HepG2 (cell line): Measurements from ENCODE around the gene CUL7. TPM values are rescaled to one million over a fixed set of nuclear protein-coding genes. Genes with fewer than 3 reads are reported as not detected.

Source experiments
- ARID2 ChIP-seq: sonication (generic); formaldehyde crosslinking; IDR thresholded peaks from 2 replicates; pipeline ENCODE4 v1.8.1; 2022; ENCODE audit warnings: mild to moderate bottlenecking, missing genetic modification reagents, borderline replicate concordance
- ETV5 ChIP-seq: IDR thresholded peaks from 2 replicates; pipeline ENCODE4 v1.6.1; 2018; ENCODE audit warnings: missing biosample characterization, missing genetic modification reagents, inconsistent platforms, borderline replicate concordance
- MAZ ChIP-seq, 2 experiments: sonication (generic) in 1 of 2; formaldehyde crosslinking in 1 of 2; IDR thresholded peaks; 2 replicates each; pipeline versions ENCODE4 v1.5.0 to v1.6.1; 2012 to 2020; ENCODE audit warnings: low read depth in 2 of 2, mild to moderate bottlenecking in 2 of 2, borderline replicate concordance in 1 of 2, improper control_type of control experiment in 1 of 2, low read length in 1 of 2, missing genetic modification reagents in 1 of 2, moderate library complexity in 1 of 2
- PAWR ChIP-seq: sonication (generic); formaldehyde crosslinking; IDR thresholded peaks from 2 replicates; pipeline ENCODE4 v1.4.0; 2020; ENCODE audit warnings: missing genetic modification reagents, mild to moderate bottlenecking, borderline replicate concordance
- THAP11 ChIP-seq: IDR thresholded peaks from 2 replicates; pipeline ENCODE4 v1.6.1; 2016; ENCODE audit warnings: missing biosample characterization, missing genetic modification reagents
- ZEB1 ChIP-seq: IDR thresholded peaks from 2 replicates; pipeline ENCODE4 v1.6.1; 2012; ENCODE audit warnings: mild to moderate bottlenecking, low read depth, inconsistent platforms; ENCODE audit not compliant: insufficient replicate concordance
- ZNF225 ChIP-seq: sonication (generic); formaldehyde crosslinking; IDR thresholded peaks from 2 replicates; pipeline ENCODE4 v1.4.0; 2020; ENCODE audit warnings: mild to moderate bottlenecking, missing genetic modification reagents
- ZNF335 ChIP-seq: sonication (generic); formaldehyde crosslinking; IDR thresholded peaks from 2 replicates; pipeline ENCODE4 v1.4.0; 2020; ENCODE audit warnings: missing genetic modification reagents
- ZNF672 ChIP-seq: sonication (generic); formaldehyde crosslinking; IDR thresholded peaks from 2 replicates; pipeline ENCODE4 v1.8.1; 2022; ENCODE audit warnings: missing genetic modification reagents
- ZNF883 ChIP-seq: sonication (generic); formaldehyde crosslinking; IDR thresholded peaks from 2 replicates; pipeline ENCODE4 v1.5.1; 2020; ENCODE audit warnings: mild to moderate bottlenecking, missing genetic modification reagents; ENCODE audit errors: not compliant biosample characterization
- polyA plus RNA-seq, 8 experiments: library from polyadenylated mRNA; depleted of rRNA in 3 of 8; stranded (reverse) in 7 of 8; unstranded in 1 of 8; fragments of >200 nt; fragmentation: Illumina TruSeq in 4 of 8; extraction: Trizol in 4 of 8; gene quantifications; 2 replicates each; pipeline versions ENCODE4 v1.2.1 to v1.2.3, GENCODE V29; 2011 to 2016; ENCODE audit warnings: low read depth in 4 of 8, missing spikeins in 1 of 8, mixed read lengths in 1 of 8; ENCODE audit not compliant: insufficient read depth in 1 of 8
- total RNA-seq, 5 experiments: library from RNA; depleted of rRNA; stranded (reverse); fragments of >200 nt; fragmentation: Illumina TruSeq; extraction: Trizol; gene quantifications; 2 replicates each; pipeline ENCODE4 v1.2.3, GENCODE V29; 2016; ENCODE audit warnings: low read depth in 1 of 5
- TF ChIP-seq, protein P1 (sequence below): sonication (generic); formaldehyde crosslinking; IDR thresholded peaks from 2 replicates; pipeline ENCODE4 v1.4.0; 2020; ENCODE audit warnings: missing genetic modification reagents
- TF ChIP-seq, protein P2 (sequence below): sonication (generic); formaldehyde crosslinking; IDR thresholded peaks from 2 replicates; pipeline ENCODE4 v1.8.1; 2023; ENCODE audit warnings: mild to moderate bottlenecking, missing genetic modification reagents
- TF ChIP-seq, protein P3 (sequence below): sonication (generic); formaldehyde crosslinking; IDR thresholded peaks from 2 replicates; pipeline ENCODE4 v1.4.0; 2020; ENCODE audit warnings: low read depth, mild to moderate bottlenecking, missing genetic modification reagents
- TF ChIP-seq, protein P4 (sequence below): sonication (generic); formaldehyde crosslinking; conservative IDR thresholded peaks from 2 replicates; pipeline ENCODE4 v1.4.0; 2020; ENCODE audit warnings: missing genetic modification reagents

CUL7 gene
- total and polyA plus RNA-seq, 2 of the 13 experiments (the other 11 are each of a cell fraction or from before 2014, with no cell fraction given), result 32.0 to 60.7 TPM

DNA sequence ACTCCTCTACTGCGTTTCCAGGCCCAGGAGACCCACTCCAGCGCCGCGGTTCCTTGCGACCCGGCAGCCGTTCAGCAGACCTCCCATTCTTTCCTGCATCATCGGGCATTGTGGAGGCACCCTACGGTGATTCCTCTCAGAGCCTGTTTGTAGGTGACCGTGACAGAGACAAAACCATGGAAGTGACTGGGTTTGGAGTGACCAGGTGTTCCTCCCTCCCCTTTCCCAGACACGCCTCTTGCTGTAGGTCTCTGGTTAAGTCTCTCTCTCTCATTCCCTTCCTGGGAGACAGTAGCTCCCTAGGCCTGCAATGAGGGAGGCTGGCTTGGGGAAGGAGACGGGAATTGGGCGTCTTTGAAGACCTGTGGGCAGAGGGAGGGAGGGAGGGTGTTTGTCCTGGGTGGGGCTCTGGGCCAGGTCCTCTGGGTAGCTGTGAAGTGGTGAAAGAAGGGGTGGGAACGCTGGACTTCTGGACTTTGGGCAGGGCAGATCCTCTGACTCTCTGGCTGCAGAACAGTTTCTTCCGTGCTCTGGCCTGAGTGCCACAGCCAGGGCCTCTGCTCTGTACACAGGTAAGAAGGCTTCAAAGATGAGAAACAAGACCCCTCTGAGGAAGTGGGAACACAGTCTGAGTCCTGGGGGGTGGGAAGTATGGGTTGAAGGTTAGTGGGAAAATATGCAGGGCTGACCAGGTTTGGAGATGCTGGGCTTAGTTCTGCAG lies 6.5 kb upstream of the CUL7 start (continued):
- TF ChIP-seq, protein P1, sequence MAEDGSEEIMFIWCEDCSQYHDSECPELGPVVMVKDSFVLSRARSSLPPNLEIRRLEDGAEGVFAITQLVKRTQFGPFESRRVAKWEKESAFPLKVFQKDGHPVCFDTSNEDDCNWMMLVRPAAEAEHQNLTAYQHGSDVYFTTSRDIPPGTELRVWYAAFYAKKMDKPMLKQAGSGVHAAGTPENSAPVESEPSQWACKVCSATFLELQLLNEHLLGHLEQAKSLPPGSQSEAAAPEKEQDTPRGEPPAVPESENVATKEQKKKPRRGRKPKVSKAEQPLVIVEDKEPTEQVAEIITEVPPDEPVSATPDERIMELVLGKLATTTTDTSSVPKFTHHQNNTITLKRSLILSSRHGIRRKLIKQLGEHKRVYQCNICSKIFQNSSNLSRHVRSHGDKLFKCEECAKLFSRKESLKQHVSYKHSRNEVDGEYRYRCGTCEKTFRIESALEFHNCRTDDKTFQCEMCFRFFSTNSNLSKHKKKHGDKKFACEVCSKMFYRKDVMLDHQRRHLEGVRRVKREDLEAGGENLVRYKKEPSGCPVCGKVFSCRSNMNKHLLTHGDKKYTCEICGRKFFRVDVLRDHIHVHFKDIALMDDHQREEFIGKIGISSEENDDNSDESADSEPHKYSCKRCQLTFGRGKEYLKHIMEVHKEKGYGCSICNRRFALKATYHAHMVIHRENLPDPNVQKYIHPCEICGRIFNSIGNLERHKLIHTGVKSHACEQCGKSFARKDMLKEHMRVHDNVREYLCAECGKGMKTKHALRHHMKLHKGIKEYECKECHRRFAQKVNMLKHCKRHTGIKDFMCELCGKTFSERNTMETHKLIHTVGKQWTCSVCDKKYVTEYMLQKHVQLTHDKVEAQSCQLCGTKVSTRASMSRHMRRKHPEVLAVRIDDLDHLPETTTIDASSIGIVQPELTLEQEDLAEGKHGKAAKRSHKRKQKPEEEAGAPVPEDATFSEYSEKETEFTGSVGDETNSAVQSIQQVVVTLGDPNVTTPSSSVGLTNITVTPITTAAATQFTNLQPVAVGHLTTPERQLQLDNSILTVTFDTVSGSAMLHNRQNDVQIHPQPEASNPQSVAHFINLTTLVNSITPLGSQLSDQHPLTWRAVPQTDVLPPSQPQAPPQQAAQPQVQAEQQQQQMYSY (CRISPR knock-in tag), result no peak
- TF ChIP-seq ZEB1 (peak; percentile 49), ARID2 (CRISPR knock-in tag) (peak; percentile 64; the same call in 1 of the 2 replicates), ZNF335 (CRISPR knock-in tag) (no peak), ETV5 (peak; percentile 57; the same call in 1 of the 2 replicates), ZNF672 (CRISPR knock-in tag) (no peak), ZNF883 (CRISPR knock-in tag) (peak; percentile 83), THAP11 (CRISPR knock-in tag) (peak; percentile 19; the same call in 1 of the 2 replicates), PAWR (0 out of 2 replicates have a peak, but pooled peaks have one; percentile 44), ZNF225 (CRISPR knock-in tag) (peak; percentile 64; the same call in 1 of the 2 replicates), MAZ (IDR thresholded peaks at IDR 0.05; ENCODE audit: borderline replicate concordance, low read depth, low read length) (peak; percentile 17; the same call in 1 of the 2 replicates), MAZ (CRISPR knock-in tag; IDR thresholded peaks at IDR 0.05; ENCODE audit: low read depth) (peak; percentile 52; the same call in 1 of the 2 replicates)
- TF ChIP-seq, protein P2, sequence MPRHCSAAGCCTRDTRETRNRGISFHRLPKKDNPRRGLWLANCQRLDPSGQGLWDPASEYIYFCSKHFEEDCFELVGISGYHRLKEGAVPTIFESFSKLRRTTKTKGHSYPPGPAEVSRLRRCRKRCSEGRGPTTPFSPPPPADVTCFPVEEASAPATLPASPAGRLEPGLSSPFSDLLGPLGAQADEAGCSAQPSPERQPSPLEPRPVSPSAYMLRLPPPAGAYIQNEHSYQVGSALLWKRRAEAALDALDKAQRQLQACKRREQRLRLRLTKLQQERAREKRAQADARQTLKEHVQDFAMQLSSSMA (CRISPR knock-in tag), result 0 out of 2 replicates have a peak, but pooled peaks have one; percentile 0
- TF ChIP-seq, protein P3, sequence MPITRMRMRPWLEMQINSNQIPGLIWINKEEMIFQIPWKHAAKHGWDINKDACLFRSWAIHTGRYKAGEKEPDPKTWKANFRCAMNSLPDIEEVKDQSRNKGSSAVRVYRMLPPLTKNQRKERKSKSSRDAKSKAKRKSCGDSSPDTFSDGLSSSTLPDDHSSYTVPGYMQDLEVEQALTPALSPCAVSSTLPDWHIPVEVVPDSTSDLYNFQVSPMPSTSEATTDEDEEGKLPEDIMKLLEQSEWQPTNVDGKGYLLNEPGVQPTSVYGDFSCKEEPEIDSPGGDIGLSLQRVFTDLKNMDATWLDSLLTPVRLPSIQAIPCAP (CRISPR knock-in tag), result 0 out of 2 replicates have a peak, but pooled peaks have one; percentile 32
- TF ChIP-seq, protein P4, sequence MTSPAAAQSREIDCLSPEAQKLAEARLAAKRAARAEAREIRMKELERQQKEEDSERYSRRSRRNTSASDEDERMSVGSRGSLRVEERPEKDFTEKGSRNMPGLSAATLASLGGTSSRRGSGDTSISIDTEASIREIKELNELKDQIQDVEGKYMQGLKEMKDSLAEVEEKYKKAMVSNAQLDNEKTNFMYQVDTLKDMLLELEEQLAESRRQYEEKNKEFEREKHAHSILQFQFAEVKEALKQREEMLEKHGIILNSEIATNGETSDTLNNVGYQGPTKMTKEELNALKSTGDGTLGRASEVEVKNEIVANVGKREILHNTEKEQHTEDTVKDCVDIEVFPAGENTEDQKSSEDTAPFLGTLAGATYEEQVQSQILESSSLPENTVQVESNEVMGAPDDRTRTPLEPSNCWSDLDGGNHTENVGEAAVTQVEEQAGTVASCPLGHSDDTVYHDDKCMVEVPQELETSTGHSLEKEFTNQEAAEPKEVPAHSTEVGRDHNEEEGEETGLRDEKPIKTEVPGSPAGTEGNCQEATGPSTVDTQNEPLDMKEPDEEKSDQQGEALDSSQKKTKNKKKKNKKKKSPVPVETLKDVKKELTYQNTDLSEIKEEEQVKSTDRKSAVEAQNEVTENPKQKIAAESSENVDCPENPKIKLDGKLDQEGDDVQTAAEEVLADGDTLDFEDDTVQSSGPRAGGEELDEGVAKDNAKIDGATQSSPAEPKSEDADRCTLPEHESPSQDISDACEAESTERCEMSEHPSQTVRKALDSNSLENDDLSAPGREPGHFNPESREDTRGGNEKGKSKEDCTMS (CRISPR knock-in tag), result 0 out of 2 replicates have a peak, but pooled peaks have one; percentile 11
